AG04449 (cell line): ENCODE measurements around the gene SORBS1.

ENCODE experiments used
- CTCF ChIA-PET: fragments of 350-600 bp; formaldehyde crosslinking; extraction: SDS; loops from one replicate; lab custom pipeline; 2021; ENCODE audit warnings: antibody characterized with exemption; lab: Yijun Ruan, JAX
- POLR2A ChIA-PET: fragments of 400-600, 350-600 bp; formaldehyde crosslinking; extraction: SDS; loops from one replicate; lab custom pipeline; 2020; ENCODE audit warnings: antibody characterized with exemption, inconsistent platforms; lab: Yijun Ruan, JAX
- DNase-seq: peaks from one replicate; pipeline ENCODE4 v3.0.0-alpha.2; 2010; ENCODE audit warnings: low read depth, low spot score
- H3K4me3 ChIP-seq: 2 replicates; pipeline ENCODE4 v1.5.1; 2011; ENCODE audit warnings: low read depth, mild to moderate bottlenecking, control low read depth, low read length
- CTCF ChIP-seq: IDR thresholded peaks from one replicate; pipeline ENCODE4 v1.5.1; 2011; ENCODE audit warnings: mild to moderate bottlenecking, moderate library complexity, low read length, control low read depth, inconsistent platforms; ENCODE audit not compliant: insufficient read depth; ENCODE audit errors: missing control alignments

SORBS1 gene

GRCh38 chr10:95290461-95291364 is 270.5 kb downstream of the SORBS1 start, which contains the start of gene PDLIM1:
PDLIM1 (minus strand) TSS chr10:95291003; CDS start chr10:95290915, 88 bp downstream.
- CTCF ChIA-PET: interaction anchor here (0.9 to 1.2 kb wide), 2 partner anchors 9 to 47 kb away, joined by 3 read pairs; no protein-coding TSS in a partner anchor

GRCh38 chr10:95289921-95290421 is 271.2 kb downstream of the SORBS1 start:
- ChIA-PET CTCF (interaction anchor here (0.9 to 1.7 kb wide), 3 partner anchors 15 to 74 kb away, joined by 3 to 10 read pairs (median 3); no protein-coding TSS in a partner anchor), POLR2A (interaction anchor here (1.1 kb wide), 2 partner anchors 11 to 18 kb away, joined by 3 to 4 read pairs; no protein-coding TSS in a partner anchor)
- peak overlapping the region; percentile 89 for H3K4me3 ChIP-seq

More at GRCh38 chr10:95290461-95291364, 270.5 kb downstream of the SORBS1 start, which contains the start of gene PDLIM1:
- POLR2A ChIA-PET: interaction anchor here (1.1 kb wide), 2 partner anchors 12 to 17 kb away, joined by 3 to 4 read pairs; no protein-coding TSS in a partner anchor
- TF ChIP-seq CTCF: peak; percentile 30
- peak within 1 kb of the TSS; percentile 89 for H3K4me3 ChIP-seq
- no peak for DNase-seq

GRCh38 chr10:95289003-95289920 is 271.9 kb downstream of the SORBS1 start:
- POLR2A ChIA-PET: no interaction called here
- no peak for TF ChIP-seq CTCF
- H3K4me3 ChIP-seq: peak overlapping the region; percentile 89
- CTCF ChIA-PET: interaction anchor here (1.2 to 3.3 kb wide), 6 partner anchors 10 to 75 kb away, joined by 3 to 13 read pairs (median 6); no protein-coding TSS in a partner anchor
- no peak for DNase-seq

More at GRCh38 chr10:95289921-95290421, 271.2 kb downstream of the SORBS1 start:
- TF ChIP-seq CTCF: no peak
- DNase-seq: no peak

GRCh38 chr10:95288303-95288702 is 272.9 kb downstream of the SORBS1 start:
- POLR2A ChIA-PET: no interaction called here
- H3K4me3 ChIP-seq: no peak overlapping the region; the same call in 1 of the 2 replicates
- CTCF ChIA-PET: interaction anchor here (0.8 to 3.3 kb wide), 8 partner anchors 9 to 104 kb away, joined by 3 to 13 read pairs (median 6); no protein-coding TSS in a partner anchor
- TF ChIP-seq CTCF: no peak
- DNase-seq: no peak

- no peak for TF ChIP-seq CTCF
- DNase-seq: no peak
- H3K4me3 ChIP-seq: no peak overlapping the region
- ChIA-PET CTCF (interaction anchor here (1.0 to 3.3 kb wide), 4 partner anchors 42 to 103 kb away, joined by 4 to 13 read pairs (median 9); no protein-coding TSS in a partner anchor), POLR2A (no interaction called here)
These were observed 273.9 kb downstream of the SORBS1 start for GRCh38 chr10:95287281-95287680.
